Measurements from ENCODE around the gene ALKBH7.
"Not testable (repeated sequence)": the region's sequence is repeated elsewhere in the genome, so short reads cannot be mapped to it uniquely, and the experiment has no call there.

The ALKBH7 gene

GRCh38 chr19:6373096-6373812 lies 660 bp downstream of the ALKBH7 start:
- peak; percentile 99 to 100 for DNase-seq

- DNase-seq, result no peak
Measured at GRCh38 chr19:6373813-6374108, 1.2 kb downstream of the ALKBH7 start.

DNA sequence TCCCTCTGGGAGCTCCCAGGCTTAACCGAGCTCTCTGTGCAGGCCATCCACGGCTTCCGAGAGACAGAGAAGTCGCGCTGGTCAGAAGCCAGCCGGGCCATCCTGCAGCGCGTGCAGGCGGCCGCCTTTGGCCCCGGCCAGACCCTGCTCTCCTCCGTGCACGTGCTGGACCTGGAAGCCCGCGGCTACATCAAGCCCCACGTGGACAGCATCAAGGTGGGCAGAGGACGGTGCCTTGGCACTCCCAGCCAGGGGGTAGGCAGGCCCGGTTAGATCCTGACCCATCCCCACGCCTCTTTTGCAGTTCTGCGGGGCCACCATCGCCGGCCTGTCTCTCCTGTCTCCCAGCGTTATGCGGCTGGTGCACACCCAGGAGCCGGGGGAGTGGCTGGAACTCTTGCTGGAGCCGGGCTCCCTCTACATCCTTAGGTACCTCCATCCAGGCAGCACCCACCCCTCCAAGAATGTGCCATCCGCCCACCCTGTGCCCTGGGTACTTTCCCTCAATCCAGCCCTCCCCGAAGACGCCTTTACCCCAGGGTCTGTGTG lies 1.6 kb downstream of the ALKBH7 start:
- no peak for DNase-seq

DNA sequence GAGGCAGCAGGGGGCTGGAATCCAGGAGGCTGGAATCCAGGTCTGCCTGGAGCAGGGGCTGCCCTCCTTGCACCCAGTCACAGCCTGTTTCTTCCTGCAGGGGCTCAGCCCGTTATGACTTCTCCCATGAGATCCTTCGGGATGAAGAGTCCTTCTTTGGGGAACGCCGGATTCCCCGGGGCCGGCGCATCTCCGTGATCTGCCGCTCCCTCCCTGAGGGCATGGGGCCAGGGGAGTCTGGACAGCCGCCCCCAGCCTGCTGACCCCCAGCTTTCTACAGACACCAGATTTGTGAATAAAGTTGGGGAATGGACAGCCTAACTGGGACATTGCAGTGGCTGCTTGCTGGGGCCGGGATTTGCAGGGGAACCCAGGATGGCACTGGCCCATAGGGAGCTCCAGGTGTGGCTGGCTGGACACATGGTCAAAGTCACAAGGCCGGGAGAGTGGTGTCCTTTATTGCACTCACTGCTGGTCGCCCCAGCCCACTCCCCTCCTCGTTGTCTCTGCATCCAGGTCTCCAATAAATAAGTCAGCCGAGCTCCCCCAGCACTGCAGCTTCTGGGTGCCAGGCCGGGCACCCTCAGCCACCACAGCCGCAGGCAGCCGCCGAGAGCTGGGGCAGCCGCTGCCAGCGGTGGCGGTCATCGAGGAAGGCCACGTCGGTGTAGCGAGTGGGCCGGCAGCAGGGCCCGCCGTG lies 2.3 kb downstream of the ALKBH7 start:
- DNase-seq, result no peak

GRCh38 chr19:6375411-6376010 lies 2.9 kb downstream of the ALKBH7 start, which contains the start of gene PSPN:
TSS of gene PSPN (minus strand) at chr19:6375933. CDS start at chr19:6375849, 84 bp downstream.
- DNase-seq, result no peak

- no peak for DNase-seq
Measured at GRCh38 chr19:6376512-6377190, 4.1 kb downstream of the ALKBH7 start.

DNA sequence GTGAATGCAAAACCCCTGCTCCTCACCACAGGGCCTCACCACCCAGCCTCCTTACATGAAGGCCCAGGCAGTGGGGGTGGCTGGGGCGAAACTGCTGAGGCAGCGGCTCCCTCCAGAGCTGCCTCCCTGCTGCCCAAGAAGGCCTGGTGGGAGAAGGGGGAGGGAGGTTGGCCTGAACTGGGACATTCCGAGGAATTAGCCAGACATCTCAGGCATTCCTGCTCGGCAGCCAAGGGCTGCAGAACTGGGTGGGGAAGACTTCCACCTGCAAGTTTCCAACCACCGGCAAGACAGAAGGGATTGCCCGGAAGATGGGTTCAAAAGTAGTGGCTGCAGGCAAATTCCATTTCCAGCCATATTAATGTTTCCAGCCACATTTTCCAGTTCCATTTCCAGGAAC lies 5.4 kb downstream of the ALKBH7 start:
- DNase-seq, result no peak

- DNase-seq, result no peak
Measured at GRCh38 chr19:6378486-6378885, 5.9 kb downstream of the ALKBH7 start.

DNA sequence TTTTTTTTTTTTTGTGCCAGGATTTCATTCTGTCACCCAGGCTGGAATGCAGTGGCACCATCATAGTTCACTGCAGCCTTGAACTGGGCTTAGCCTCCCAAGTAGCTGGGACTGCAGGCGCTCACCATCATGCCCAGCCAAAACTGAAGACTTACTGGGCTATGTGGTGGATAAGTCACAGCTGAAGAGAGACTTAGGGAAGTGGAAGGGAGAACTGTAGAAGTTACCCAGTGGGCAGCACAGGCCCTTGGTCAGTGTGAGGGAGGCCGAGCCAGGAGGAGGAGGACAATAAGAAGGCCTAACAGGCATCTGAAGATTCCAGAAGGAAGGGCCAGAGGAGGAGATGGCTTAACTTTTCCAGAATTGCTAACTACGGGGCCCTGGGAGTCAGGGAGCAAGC lies 7.2 kb downstream of the ALKBH7 start:
- no peak for DNase-seq

- no peak for DNase-seq
Measured at GRCh38 chr19:6381030-6381750, 8.6 kb downstream of the ALKBH7 start.

DNA sequence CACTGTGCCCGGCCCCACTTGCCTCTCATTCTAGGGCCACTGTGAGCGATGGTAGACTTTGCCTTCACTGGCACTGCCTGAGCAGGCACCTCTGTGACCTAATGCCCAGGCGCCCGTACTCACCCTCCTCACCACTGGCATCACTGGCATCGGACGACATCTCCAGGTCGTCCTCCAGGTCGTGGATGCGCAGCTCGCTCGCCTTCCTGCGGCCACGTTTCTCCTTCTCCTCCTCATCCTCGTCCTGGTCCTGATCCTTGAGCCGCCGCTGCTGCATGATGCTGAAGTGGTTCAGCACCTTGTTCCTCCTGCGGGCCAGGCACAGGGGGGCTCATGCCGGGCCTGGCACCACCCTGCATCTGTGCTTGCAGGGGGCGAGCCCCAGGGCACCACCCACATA lies 10.6 kb downstream of the ALKBH7 start:
- DNase-seq, result no peak

GRCh38 chr19:6384381-6384780 lies 11.8 kb downstream of the ALKBH7 start:
- DNase-seq, result no peak

- no peak for DNase-seq
Measured at GRCh38 chr19:6387372-6387771, 14.8 kb downstream of the ALKBH7 start.

- DNase-seq, result no peak
Measured at GRCh38 chr19:6392221-6393073, 19.9 kb downstream of the ALKBH7 start.

DNA sequence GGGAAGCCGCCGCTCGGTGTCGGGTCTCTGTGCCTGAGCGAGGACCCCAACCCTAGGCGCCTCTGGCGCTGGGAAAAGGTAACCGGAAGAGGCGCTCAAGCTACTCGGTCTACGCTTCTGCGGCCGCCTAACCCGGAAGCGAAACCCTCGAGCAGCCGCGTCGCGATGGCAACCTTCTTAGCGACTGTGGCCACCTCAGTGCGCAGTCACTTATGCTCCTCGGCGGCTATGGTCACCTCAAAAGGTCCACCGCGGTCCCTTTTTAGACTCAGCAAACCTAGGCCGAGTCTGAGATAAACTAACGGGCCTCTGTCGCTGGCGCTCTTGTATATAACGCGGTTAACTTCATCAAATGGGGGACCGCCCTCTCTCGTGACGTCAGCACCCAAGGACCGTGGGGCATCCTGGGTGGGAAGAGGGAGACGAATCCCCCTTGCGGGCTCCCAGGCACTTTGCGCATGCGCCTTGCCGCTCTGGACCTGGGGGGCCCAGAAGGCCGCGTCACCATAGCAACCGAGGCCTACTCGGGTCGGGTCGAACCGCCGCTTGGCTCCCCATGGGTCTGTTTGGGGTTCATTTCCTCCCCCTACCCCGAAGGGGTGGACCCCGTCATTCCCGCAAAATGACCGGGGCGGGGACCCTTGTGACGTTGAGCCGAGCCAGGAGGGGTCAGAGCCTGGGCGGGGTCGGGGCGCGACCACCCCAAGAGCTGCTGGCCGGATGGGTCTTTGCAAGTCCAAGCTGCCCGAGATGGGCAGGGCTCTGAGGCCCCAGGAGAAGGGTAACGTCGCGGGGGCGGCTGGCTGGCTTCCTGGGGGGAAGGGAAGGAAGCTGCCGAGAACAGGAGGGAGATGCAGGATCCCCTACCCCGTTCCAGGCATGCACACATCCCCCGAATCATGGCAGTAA lies 20.7 kb downstream of the ALKBH7 start, which contains the start of gene GTF2F1:
Gene GTF2F1 (minus strand): TSS at position 91 of the 909 bp plus-strand sequence. CDS start 169 bp downstream, outside the sequence.
- peak; percentile 86 to 89 for DNase-seq

DNA sequence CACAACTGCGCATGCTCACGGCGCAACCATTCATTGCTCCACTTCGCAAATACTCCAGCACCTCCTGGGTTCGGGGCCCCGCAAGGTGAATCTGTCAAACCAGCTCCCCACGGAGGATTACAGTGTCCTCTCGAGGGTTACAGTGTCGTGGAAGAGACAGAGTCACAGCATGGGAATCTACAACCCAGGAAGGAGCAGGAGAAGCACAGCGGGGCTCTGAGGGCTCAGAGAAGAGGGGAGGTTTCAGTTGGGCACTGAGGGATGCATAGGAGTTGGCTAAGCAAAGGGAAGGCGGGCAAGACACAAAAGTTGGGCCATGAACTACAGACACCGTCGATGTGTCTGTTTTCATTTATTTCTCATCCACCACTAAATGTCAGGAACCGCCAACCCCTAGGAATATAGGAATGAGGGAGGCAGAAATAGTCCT lies 21.4 kb downstream of the ALKBH7 start:
- DNase-seq, result peak in 1 of 2 donors; percentile 70

GRCh38 chr19:6394831-6395230 lies 22.2 kb downstream of the ALKBH7 start:
- DNase-seq, result no peak

DNA sequence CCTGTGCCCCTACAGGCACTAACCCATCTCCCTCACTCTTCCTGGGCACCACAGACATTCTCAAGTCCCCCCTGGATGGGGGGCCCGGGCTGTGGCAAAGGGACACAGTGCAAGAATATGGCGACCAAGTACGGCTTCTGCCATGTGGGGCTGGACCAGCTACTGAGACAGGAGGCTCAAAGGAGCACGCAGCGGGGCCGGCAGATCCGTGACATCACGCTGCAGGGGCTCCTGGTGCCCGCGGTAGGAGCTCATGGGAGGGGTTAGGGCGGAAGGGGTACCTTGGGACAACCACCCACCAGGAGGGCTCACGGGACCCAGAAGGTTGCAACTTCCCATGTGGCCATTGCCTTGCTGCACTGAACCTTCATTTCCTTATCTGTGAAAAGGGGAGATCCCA lies 23.7 kb downstream of the ALKBH7 start:
- DNase-seq, result no peak

DNA sequence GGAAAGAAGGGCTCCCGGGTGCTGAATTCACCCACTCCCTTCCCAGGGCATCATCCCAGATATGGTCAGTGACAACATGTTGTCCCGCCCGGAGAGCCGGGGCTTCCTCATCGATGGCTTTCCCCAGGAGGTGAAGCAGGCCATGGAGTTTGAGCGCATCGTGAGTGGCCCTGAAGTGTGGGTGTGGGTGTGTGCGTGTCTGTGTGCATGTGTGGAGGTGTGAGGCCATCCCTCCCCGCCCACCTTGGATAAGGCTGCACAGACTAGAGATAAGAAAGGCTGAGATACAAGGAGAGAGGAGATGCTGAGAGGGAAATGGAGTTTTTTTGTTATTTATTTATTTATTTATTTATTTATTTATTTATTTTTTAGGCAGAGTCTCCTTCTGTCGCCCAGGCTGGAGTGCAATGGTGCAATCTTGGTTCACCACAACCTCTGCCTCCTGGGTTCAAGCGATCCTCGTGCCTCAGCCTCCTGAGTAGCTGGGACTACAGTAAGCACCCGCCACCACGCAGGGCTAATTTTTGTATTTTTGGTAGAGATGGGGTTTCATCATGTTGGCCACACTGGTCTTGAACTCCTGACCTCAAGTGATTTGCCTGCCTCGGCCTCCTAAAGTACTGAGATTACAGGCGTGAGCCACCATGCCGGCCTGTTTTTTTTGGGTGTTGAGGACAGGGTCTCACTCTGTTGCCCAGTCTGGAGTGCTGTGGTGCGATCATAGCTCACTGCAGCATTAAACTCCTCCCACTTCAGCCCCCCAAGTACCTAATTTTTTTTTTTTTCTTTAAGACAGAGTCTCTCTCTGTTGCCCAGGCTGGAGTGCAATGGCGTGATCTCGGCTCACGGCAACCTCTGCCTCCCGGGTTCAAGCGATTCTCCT lies 27.7 kb downstream of the ALKBH7 start:
- not testable (repeated sequence) for DNase-seq
